Lung (tissue), 12 donors: ENCODE results near the gene CYTH3. TPM values are rescaled to one million over a fixed set of nuclear protein-coding genes. Genes with fewer than 3 reads are reported as not detected.

Source experiments
- ATAC-seq: fragments of 200-7000 bp; cut with Tn5 transposase; one replicate; pipeline ENCODE4 v1.9.1; 2020; ENCODE audit warnings: moderate number of reproducible peaks; ENCODE audit not compliant: insufficient read depth, low FRiP score
- DNase-seq, 3 donors: peaks; one replicate each; pipeline ENCODE4 v3.0.0-alpha.2; 2013 to 2017
- H3K27ac ChIP-seq, 2 donors: one replicate each; pipeline ENCODE4 v1.5.1; 2013; ENCODE audit warnings: mild to moderate bottlenecking in 2 of 2, moderate library complexity in 2 of 2, control low read depth in 1 of 2, inconsistent platforms in 1 of 2, low read depth in 1 of 2, low read length in 1 of 2
- H3K27me3 ChIP-seq, 3 donors: one replicate each; pipeline ENCODE4 v1.5.1; 2013; ENCODE audit warnings: low read length in 2 of 3; ENCODE audit not compliant: control insufficient read depth in 3 of 3, insufficient read depth in 3 of 3
- H3K36me3 ChIP-seq, 4 donors: one replicate each; pipeline ENCODE4 v1.5.1; 2013; ENCODE audit warnings: low read length in 4 of 4, mild to moderate bottlenecking in 1 of 4, moderate library complexity in 1 of 4; ENCODE audit not compliant: control insufficient read depth in 4 of 4, insufficient read depth in 4 of 4
- H3K4me1 ChIP-seq, 5 donors: one replicate each; pipeline ENCODE4 v1.5.1; 2013; ENCODE audit warnings: low read length in 5 of 5, mild to moderate bottlenecking in 2 of 5, moderate library complexity in 1 of 5; ENCODE audit not compliant: control insufficient read depth in 5 of 5, insufficient read depth in 5 of 5
- H3K4me3 ChIP-seq: one replicate; pipeline ENCODE4 v1.5.1; 2013; ENCODE audit warnings: mild to moderate bottlenecking, control low read depth, moderate library complexity
- H3K9ac ChIP-seq, 2 donors: one replicate each; pipeline ENCODE4 v1.5.1; 2013; ENCODE audit warnings: low read length in 2 of 2, control low read depth in 1 of 2; ENCODE audit not compliant: insufficient read depth in 1 of 2
- H3K9me3 ChIP-seq, 4 donors: one replicate each; pipeline ENCODE4 v1.5.1; 2013; ENCODE audit warnings: low read length in 3 of 4, mild to moderate bottlenecking in 1 of 4, moderate library complexity in 1 of 4; ENCODE audit not compliant: control insufficient read depth in 4 of 4, insufficient read depth in 3 of 4
- CTCF ChIP-seq: IDR thresholded peaks from 2 replicates; pipeline ENCODE4 v1.5.1; 2012; ENCODE audit warnings: mild to moderate bottlenecking; ENCODE audit errors: control extremely low read depth, extremely low read depth
- WGBS, 2 donors: extraction: QIAGEN DNeasy Blood & Tissue Kit; methylation state at CpG; one replicate each; pipeline ENCODE4 v1.1.7; 2013; 5-methylcytosine and 5-hydroxymethylcytosine counted together
- polyA plus RNA-seq, 2 donors: library from polyadenylated mRNA; stranded (reverse); fragments of 200-250 nt; gene quantifications; one replicate each; pipeline ENCODE4 v1.2.1, GENCODE V29; 2013
- total RNA-seq, 2 donors: library from RNA; depleted of rRNA in 1 of 2; stranded (reverse); fragments of >200 nt in 1 of 2; gene quantifications; one replicate each; pipeline ENCODE4 v1.2.1, GENCODE V29; 2014 to 2021
- donor health status: control.
- donor health status: control.
- donor health status: Bipolar disorder and iron deficiency.
- donor health status: healthy.
- donor health status: DM: yes; HTN: yes; CAD: no.

Gene CYTH3
- total and polyA plus RNA-seq, 4 donors = 8.2 to 28.7 (median 15.5) TPM

DNA sequence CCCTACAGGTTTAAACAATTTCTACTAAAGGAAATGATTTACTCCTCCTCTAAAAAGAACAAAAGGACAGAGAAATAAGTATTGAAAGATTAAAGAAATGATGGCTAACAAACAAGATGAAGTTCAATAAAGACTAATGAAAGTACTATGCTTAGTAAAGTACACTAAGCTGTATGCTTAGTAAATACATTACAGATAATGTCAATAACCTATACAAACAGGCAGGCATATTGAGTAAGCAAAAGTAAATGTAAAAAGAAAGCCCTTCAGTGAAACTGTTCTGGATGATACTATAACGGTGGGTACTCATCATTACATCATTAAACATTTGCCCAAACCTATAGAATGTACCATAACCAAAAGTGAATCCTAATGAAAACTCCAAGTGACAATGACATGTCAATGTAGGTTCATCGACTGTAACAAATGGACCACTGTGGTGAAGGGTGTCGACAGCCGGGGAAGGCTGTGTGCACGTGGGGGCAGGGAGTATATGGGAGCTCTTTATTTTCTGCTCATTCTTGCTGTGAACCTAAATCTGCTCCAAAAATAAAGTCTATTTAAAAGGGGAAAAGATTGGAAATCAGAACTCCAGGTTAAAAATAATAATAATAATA, 34.0 kb downstream of the CYTH3 start:
- no peaks in the 10 kb centered on the region for H3K9me3 ChIP-seq

DNA sequence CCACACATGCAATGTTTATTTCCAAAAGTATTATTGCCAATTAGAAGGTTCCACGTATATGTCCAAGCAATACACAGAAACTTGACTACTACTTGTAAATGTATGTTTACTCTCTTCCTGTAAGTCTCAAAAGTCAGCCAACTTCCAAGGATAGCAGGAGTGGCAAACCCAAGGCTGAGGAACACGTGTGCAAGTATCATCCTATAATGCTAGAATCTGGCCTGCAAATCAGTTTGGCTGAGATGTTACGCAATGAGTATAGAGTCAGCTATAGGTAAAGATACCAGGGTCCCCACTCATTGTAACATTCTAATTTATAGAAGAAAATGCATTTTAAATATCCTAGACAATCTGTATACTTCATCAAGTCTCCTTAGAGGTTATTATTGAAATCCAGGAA, 34.7 kb downstream of the CYTH3 start:
- no peak for ATAC-seq
- no peak for TF ChIP-seq CTCF
- 79 to 81% methylated on average over 3 of the region's 3 CpGs for WGBS, 2 donors

More for the DNA sequence above, 34.0 kb downstream of the CYTH3 start:
- WGBS, 2 donors = 90 to 94% methylated on average over 5 of the region's 5 CpGs
- DNase-seq = no peak
- no peak for ATAC-seq
- H3K27ac ChIP-seq = no peak overlapping the region
- no peaks in the 10 kb centered on the region for H3K36me3 ChIP-seq
- H3K4me3 ChIP-seq = no peak overlapping the region
- TF ChIP-seq CTCF = no peak
- no peak overlapping the region for H3K9ac ChIP-seq
- peaks cover 0 to 11% (median 5%) of the 10 kb centered on the region in 5 donors for H3K4me1 ChIP-seq
- no peaks in the 10 kb centered on the region for H3K27me3 ChIP-seq

GRCh38 chr7:6237011-6237410, 35.4 kb downstream of the CYTH3 start:
- WGBS, 2 donors = 83 to 87% methylated on average over 7 of the region's 7 CpGs
- no peak for ATAC-seq
- Histone ChIP-seq H3K27ac (no peak overlapping the region), H3K4me3 (no peak overlapping the region), H3K36me3 (no peaks in the 10 kb centered on the region), H3K9ac (no peak overlapping the region), H3K27me3 (no peaks in the 10 kb centered on the region), H3K4me1 (peaks cover 3 to 15% (median 9%) of the 10 kb centered on the region in 5 donors), H3K9me3 (peaks cover 0 to 3% (median 0%) of the 10 kb centered on the region in 4 donors)
- no peak for DNase-seq
- no peak for TF ChIP-seq CTCF

More for the DNA sequence above, 34.7 kb downstream of the CYTH3 start:
- Histone ChIP-seq H3K9ac (no peak overlapping the region), H3K27me3 (no peaks in the 10 kb centered on the region), H3K27ac (no peak overlapping the region), H3K4me3 (no peak overlapping the region), H3K4me1 (peaks cover 2 to 13% (median 5%) of the 10 kb centered on the region in 5 donors), H3K36me3 (no peaks in the 10 kb centered on the region), H3K9me3 (no peaks in the 10 kb centered on the region)
- no peak for DNase-seq
